ENCODE data around the gene IZUMO2.

The IZUMO2 gene

GRCh38 chr19:50199259-50199555, 36.1 kb upstream of the IZUMO2 start:
- Histone ChIP-seq H3K4me3 (ENCODE audit: low read depth, low read length) (no peak overlapping the region), H3K36me3 (replicated peaks) (no peaks in the 10 kb centered on the region), H3K27ac (no peak overlapping the region), H3K27me3 (replicated peaks) (peaks cover 2% of the 10 kb centered on the region)
- in situ Hi-C loops (cut with HindIII; ENCODE audit: low pct_ligation_motif_present, low sequenced_read_pairs): no loop called here
- DNase-seq: no peak
- TF ChIP-seq CTCF (IDR thresholded peaks at IDR 0.05; ENCODE audit: low read depth, low read length, missing control alignments): no peak

- DNase-seq: no peak
- no peak overlapping the region for H3K4me3 ChIP-seq (ENCODE audit: low read depth, low read length)
- peaks cover 2% of the 10 kb centered on the region for H3K27me3 ChIP-seq (replicated peaks)
- in situ Hi-C loops (cut with HindIII; ENCODE audit: low pct_ligation_motif_present, low sequenced_read_pairs): no loop called here
- no peak for TF ChIP-seq CTCF (IDR thresholded peaks at IDR 0.05; ENCODE audit: low read depth, low read length, missing control alignments)
- no peak overlapping the region for H3K27ac ChIP-seq
- H3K36me3 ChIP-seq (replicated peaks): no peaks in the 10 kb centered on the region
These were observed 35.6 kb upstream of the IZUMO2 start for GRCh38 chr19:50198431-50199258.

- DNase-seq: no peak
- H3K4me3 ChIP-seq (ENCODE audit: low read depth, low read length): no peak overlapping the region
- in situ Hi-C loops (cut with HindIII; ENCODE audit: low pct_ligation_motif_present, low sequenced_read_pairs): no loop called here
- H3K27ac ChIP-seq: no peak overlapping the region
- H3K36me3 ChIP-seq (replicated peaks): no peaks in the 10 kb centered on the region
- H3K27me3 ChIP-seq (replicated peaks): no peaks in the 10 kb centered on the region
- no peak for TF ChIP-seq CTCF (IDR thresholded peaks at IDR 0.05; ENCODE audit: low read depth, low read length, missing control alignments)
These were observed 34.3 kb upstream of the IZUMO2 start for GRCh38 chr19:50197348-50197747.

- Histone ChIP-seq H3K36me3 (replicated peaks) (no peaks in the 10 kb centered on the region), H3K27me3 (replicated peaks) (no peaks in the 10 kb centered on the region), H3K4me3 (ENCODE audit: low read depth, low read length) (no peak overlapping the region), H3K27ac (no peak overlapping the region)
- in situ Hi-C loops (cut with HindIII; ENCODE audit: low pct_ligation_motif_present, low sequenced_read_pairs): no loop called here
- no peak for DNase-seq
- TF ChIP-seq CTCF (IDR thresholded peaks at IDR 0.05; ENCODE audit: low read depth, low read length, missing control alignments): no peak
These were observed 33.3 kb upstream of the IZUMO2 start for GRCh38 chr19:50196322-50196932.

- no peak for DNase-seq
- no peak overlapping the region for H3K27ac ChIP-seq
- in situ Hi-C loops (cut with HindIII; ENCODE audit: low pct_ligation_motif_present, low sequenced_read_pairs): no loop called here
These were observed 32.1 kb upstream of the IZUMO2 start for GRCh38 chr19:50195224-50195623.

More at GRCh38 chr19:50195224-50195623, 32.1 kb upstream of the IZUMO2 start:
- no peaks in the 10 kb centered on the region for H3K36me3 ChIP-seq (replicated peaks)
- H3K27me3 ChIP-seq (replicated peaks): no peaks in the 10 kb centered on the region
- no peak for TF ChIP-seq CTCF (IDR thresholded peaks at IDR 0.05; ENCODE audit: low read depth, low read length, missing control alignments)
- H3K4me3 ChIP-seq (ENCODE audit: low read depth, low read length): no peak overlapping the region
